K562 (cell line): ENCODE results near the gene GLIPR1L2. TPM values are rescaled to one million over a fixed set of nuclear protein-coding genes. Genes with fewer than 3 reads are reported as not detected.

Experiments
- ATAC-seq: fragments of 200-7000 bp; cut with Tn5 transposase; 3 replicates; pipeline ENCODE4 v1.9.1; 2020; ENCODE audit warnings: moderate library complexity
- BruUV-seq: library from RNA; stranded (reverse); fragments of 400-500 nt; replicated peaks from 2 replicates; lab custom pipeline; 2021; lab: Mats Ljungman, UMichigan
- CTCF ChIA-PET: fragments of 300-600 bp; formaldehyde crosslinking; extraction: SDS; loops from one replicate; lab custom pipeline; 2021; ENCODE audit warnings: low intra/inter-chr PET ratio; lab: Yijun Ruan, JAX
- POLR2A ChIA-PET: fragments of 300-600, 350-650 bp; sonication (Branson Sonifier 250); formaldehyde crosslinking; extraction: SDS; loops from one replicate; lab custom pipeline; 2021; ENCODE audit warnings: antibody characterized with exemption, inconsistent platforms; lab: Yijun Ruan, JAX
- DNase-seq, 4 experiments: peaks; one replicate each; pipeline versions ENCODE4 v3.0.0 to v3.0.0-alpha.2; 2011 to 2018; ENCODE audit warnings: low spot score in 3 of 4, mixed read lengths in 3 of 4; ENCODE audit errors: extremely low read depth in 1 of 4
- FAIRE-seq: peaks from 2 replicates; lab custom pipeline; 2011; peaks lifted over from hg19 to GRCh38; lab: Jason Lieb, UNC
- H2AFZ ChIP-seq: 2 replicates; pipeline ENCODE4 v1.6.0; 2011; ENCODE audit warnings: low read depth, low read length, control low read depth, inconsistent platforms
- H3K27ac ChIP-seq: fragments of 200-600 bp; 3 replicates; pipeline ENCODE4 v1.8.0; 2011; ENCODE audit warnings: low read depth, mild to moderate bottlenecking, control low read depth, inconsistent platforms, low read length, moderate library complexity, mixed read lengths; ENCODE audit errors: extremely low read depth
- H3K27me3 ChIP-seq, 2 experiments: fragments of 300-600 bp in 1 of 2; 2 replicates in 1 of 2; 3 replicates in 1 of 2; pipeline versions ENCODE4 v1.6.0 to v1.8.0; 2011; ENCODE audit warnings: inconsistent platforms in 2 of 2, low read length in 2 of 2, mild to moderate bottlenecking in 1 of 2, mixed read lengths in 1 of 2, moderate library complexity in 1 of 2; ENCODE audit not compliant: control insufficient read depth in 2 of 2, insufficient read depth in 2 of 2
- H3K36me3 ChIP-seq: fragments of 300-600 bp; 3 replicates; pipeline ENCODE4 v1.8.0; 2011; ENCODE audit warnings: mild to moderate bottlenecking, low read length, inconsistent platforms; ENCODE audit not compliant: control insufficient read depth, insufficient read depth
- H3K4me1 ChIP-seq, 2 experiments: fragments of 200-600 bp in 1 of 2; replicated peaks in 1 of 2; 2 replicates in 1 of 2; 3 replicates in 1 of 2; pipeline versions ENCODE4 v1.5.1 to v1.8.0; 2011; ENCODE audit warnings: inconsistent platforms in 2 of 2, low read length in 2 of 2, mild to moderate bottlenecking in 1 of 2, mixed read lengths in 1 of 2, moderate library complexity in 1 of 2; ENCODE audit not compliant: control insufficient read depth in 2 of 2, insufficient read depth in 2 of 2
- H3K4me2 ChIP-seq: 2 replicates; pipeline ENCODE4 v1.6.1; 2011; ENCODE audit warnings: low read length, control low read depth, inconsistent platforms, mixed read lengths; ENCODE audit not compliant: insufficient read depth
- H3K4me3 ChIP-seq: fragments of 200-600 bp; sonication (generic), shearing (Covaris generic); 2 replicates; pipeline ENCODE4 v1.5.1; 2016; ENCODE audit warnings: control low read depth, inconsistent platforms
- H3K79me2 ChIP-seq: fragments of 200-600 bp; 3 replicates; pipeline ENCODE4 v1.8.0; 2011; ENCODE audit warnings: low read length, inconsistent platforms; ENCODE audit not compliant: control insufficient read depth, insufficient read depth
- H3K9ac ChIP-seq, 2 experiments: 2 replicates each; pipeline versions ENCODE4 v1.6.0 to v1.6.1; 2011; ENCODE audit warnings: low read depth in 2 of 2, low read length in 2 of 2, control low read depth in 1 of 2, inconsistent platforms in 1 of 2, mild to moderate bottlenecking in 1 of 2, mixed read lengths in 1 of 2; ENCODE audit not compliant: insufficient read depth in 1 of 2
- H3K9me1 ChIP-seq: one replicate; pipeline ENCODE4 v1.6.0; 2011; ENCODE audit warnings: inconsistent platforms, mild to moderate bottlenecking, low read length, moderate library complexity; ENCODE audit not compliant: control insufficient read depth, insufficient read depth
- H3K9me3 ChIP-seq: replicated peaks from 2 replicates; pipeline ENCODE4 v1.5.1; 2011; ENCODE audit warnings: low read depth, low read length, inconsistent platforms; ENCODE audit not compliant: control insufficient read depth, insufficient read depth
- H4K20me1 ChIP-seq: replicated peaks from 2 replicates; pipeline ENCODE4 v1.6.1; 2011; ENCODE audit warnings: low read length, inconsistent platforms, mixed read lengths; ENCODE audit not compliant: control insufficient read depth, insufficient read depth
- MED1 ChIP-seq: sonication (generic); formaldehyde crosslinking; IDR thresholded peaks from 2 replicates; pipeline ENCODE4 v1.8.1; 2023; ENCODE audit warnings: missing genetic modification reagents, borderline replicate concordance
- RAD21 ChIP-seq, 2 experiments: fragments of 250-450 bp in 1 of 2; fragments of 450-650 bp in 1 of 2; sonication (Bioruptor Pico) in 1 of 2; formaldehyde crosslinking in 1 of 2; IDR thresholded peaks in 1 of 2; conservative IDR thresholded peaks in 1 of 2; 2 replicates each; pipeline versions ENCODE4 v1.4.0 to v1.8.0; 2020 to 2022; ENCODE audit warnings: mild to moderate bottlenecking in 2 of 2, moderate library complexity in 1 of 2
- SRF ChIP-seq, 2 experiments: fragments of 250-450, 450-650 bp in 1 of 2; sonication (Bioruptor Pico) in 1 of 2; sonication (generic) in 1 of 2; formaldehyde crosslinking; IDR thresholded peaks; 2 replicates each; pipeline versions ENCODE4 v1.5.0 to v1.5.1; 2020 to 2022; ENCODE audit warnings: mild to moderate bottlenecking in 1 of 2, missing genetic modification reagents in 1 of 2
- ZNF143 ChIP-seq: sonication (generic); formaldehyde crosslinking; IDR thresholded peaks from 2 replicates; pipeline ENCODE4 v1.9.0; 2022; ENCODE audit warnings: mild to moderate bottlenecking, missing genetic modification reagents
- WGBS: fragments of 100-300 bp; shearing (Covaris generic); methylation state at CpG from one replicate; pipeline ENCODE4 v1.1.6; 2016; ENCODE audit warnings: low coverage, mixed read lengths; ENCODE audit not compliant: insufficient coverage; ENCODE audit errors: missing lambda C conversion rate; 5-methylcytosine and 5-hydroxymethylcytosine counted together
- in situ Hi-C: fragments of 300-500 bp; cut with MboI; formaldehyde crosslinking; loops from 4 replicates; pipeline ENCODE4 v1.15.0; 2018; ENCODE audit warnings: inconsistent platforms, mixed read lengths
- intact Hi-C: fragments of 100-400 bp; cut with micrococcal nuclease; formaldehyde crosslinking; loops from 2 replicates; pipeline ENCODE4 v1.14.2; 2022
- polyA plus RNA-seq, 8 experiments: library from polyadenylated mRNA; depleted of rRNA in 4 of 8; stranded (reverse) in 5 of 8; unstranded in 3 of 8; fragments of >200 nt; fragmentation: Nextera tagmentation in 2 of 8; fragmentation: Illumina TruSeq in 1 of 8; extraction: Ambion mirVana in 2 of 8; extraction: Trizol in 1 of 8; gene quantifications; 2 replicates each; pipeline versions ENCODE4 v1.2.1 to v1.2.3, GENCODE V29; 2011 to 2014; ENCODE audit warnings: inconsistent platforms in 1 of 8, missing spikeins in 1 of 8
- total RNA-seq, 7 experiments: library from RNA; depleted of rRNA in 6 of 7; stranded (reverse); fragments of >200 nt in 6 of 7; fragmentation: Illumina TruSeq in 2 of 7; extraction: Trizol in 2 of 7; gene quantifications; 2 replicates each; pipeline versions ENCODE4 v1.2.1 to v1.2.3, GENCODE V29; 2011 to 2021; ENCODE audit warnings: low replicate concordance in 1 of 7

The GLIPR1L2 gene
- total and polyA plus RNA-seq, 9 of the 15 experiments (the other 6 are each of a cell fraction or from before 2014, with no cell fraction given) = not detected

GRCh38 chr12:75432924-75433323 is 42.0 kb downstream of the GLIPR1L2 start:
- CTCF ChIA-PET = no interaction called here
- POLR2A ChIA-PET = no interaction called here
- intact Hi-C loops = no loop called here
- FAIRE-seq (no peak), DNase-seq (no peak), ATAC-seq (no peak)
- Histone ChIP-seq H4K20me1 (no peaks in the 10 kb centered on the region), H3K4me2 (no peak overlapping the region), H3K9me3 (no peaks in the 10 kb centered on the region), H3K4me1 (no peaks in the 10 kb centered on the region), H3K27me3 (no peaks in the 10 kb centered on the region), H3K27ac (no peak overlapping the region), H3K9ac (no peak overlapping the region), H3K9me1 (no peaks in the 10 kb centered on the region), H3K36me3 (no peaks in the 10 kb centered on the region), H2AFZ (no peak overlapping the region), H3K4me3 (no peak overlapping the region), H3K79me2 (no peaks in the 10 kb centered on the region)
- in situ Hi-C loops = no loop called here
- WGBS = 0% methylated on average over 1 of the region's 1 CpG
- no peak for TF ChIP-seq ZNF143
- BruUV-seq = no TSS peak

DNA sequence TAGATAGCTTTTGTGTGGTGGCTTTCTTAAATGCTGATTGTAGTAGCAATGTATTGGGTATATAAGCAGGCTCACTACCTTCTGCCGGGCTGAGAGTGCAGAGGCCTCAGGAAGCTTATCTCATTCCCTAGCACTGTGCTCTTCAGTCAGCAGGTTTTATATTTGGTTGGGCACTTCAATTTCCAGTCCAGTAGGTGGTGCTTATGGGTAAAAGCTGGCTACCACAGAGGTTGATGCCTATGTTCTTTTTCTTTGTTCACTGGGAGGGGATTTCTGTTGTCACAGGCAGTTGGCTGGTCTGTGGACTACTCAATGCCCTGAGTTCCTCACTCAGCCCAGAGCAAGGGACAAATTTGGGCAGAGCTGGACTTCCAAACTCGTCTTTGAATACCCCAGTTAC is 46.7 kb downstream of the GLIPR1L2 start:
- intact Hi-C loops = no loop called here
- Histone ChIP-seq H3K27me3 (no peaks in the 10 kb centered on the region), H3K9ac (no peak overlapping the region), H2AFZ (no peak overlapping the region), H3K9me1 (no peaks in the 10 kb centered on the region), H3K4me1 (no peaks in the 10 kb centered on the region), H3K4me2 (no peak overlapping the region), H3K9me3 (no peaks in the 10 kb centered on the region), H3K27ac (no peak overlapping the region), H4K20me1 (no peaks in the 10 kb centered on the region), H3K79me2 (no peaks in the 10 kb centered on the region), H3K4me3 (no peak overlapping the region), H3K36me3 (no peaks in the 10 kb centered on the region)
- TF ChIP-seq RAD21 (CRISPR knock-in tag; conservative IDR thresholded peaks at IDR 0.05 in 1 of 2, IDR thresholded peaks at IDR 0.05 in 1 of 2) (peak in 1 of 2 experiments; percentile 6; a peak in 1 of 4 replicates), MED1 (CRISPR knock-in tag) (no peak), SRF (CRISPR knock-in tag; IDR thresholded peaks at IDR 0.05) (no peak)
- ChIA-PET POLR2A (no interaction called here), CTCF (no interaction called here)
- BruUV-seq = no TSS peak
- in situ Hi-C loops = no loop called here
- no peak for DNase-seq
- ATAC-seq = no peak
- FAIRE-seq = no peak
- 0% methylated on average over 2 of the region's 2 CpGs for WGBS
